ENCODE data around the gene COL5A1. TPM values are rescaled to one million over a fixed set of nuclear protein-coding genes. Genes with fewer than 3 reads are reported as not detected.

Gene COL5A1
- total RNA-seq, 1 donor from 2014 or later, result 28.9 TPM

DNA sequence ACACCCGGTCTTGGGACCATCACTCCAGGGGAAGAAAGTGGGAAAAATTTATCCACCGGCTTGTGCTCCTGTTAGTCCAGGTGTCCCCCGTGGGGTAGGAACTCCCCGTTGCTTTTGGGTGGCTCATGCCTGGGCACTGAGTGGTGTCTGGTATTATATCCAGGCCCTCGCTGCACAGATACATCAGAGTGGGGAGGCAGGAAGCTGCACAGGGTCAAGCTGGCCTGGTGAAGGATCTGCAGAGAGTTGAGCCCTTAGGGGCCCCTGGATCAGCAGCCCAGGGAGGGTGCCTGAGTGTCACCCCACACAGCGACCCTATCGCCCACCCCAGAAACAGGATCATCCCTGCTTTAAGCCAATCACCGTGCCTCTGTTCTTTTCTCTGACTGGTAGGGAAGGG is 24.4 kb upstream of the COL5A1 start:
- DNase-seq, result no peak
- peaks cover 3% of the 10 kb centered on the region for H3K27me3 Mint-ChIP-seq (ENCODE audit: unreplicated experiment)
- no peak overlapping the region for H3K4me3 Mint-ChIP-seq (ENCODE audit: unreplicated experiment)
- peaks cover 14% of the 10 kb centered on the region for H3K36me3 Mint-ChIP-seq (ENCODE audit: unreplicated experiment)
- no peak overlapping the region for H3K27ac Mint-ChIP-seq (ENCODE audit: unreplicated experiment)
- H3K4me1 Mint-ChIP-seq (ENCODE audit: low read depth, unreplicated experiment), result peaks cover 8% of the 10 kb centered on the region
- TF ChIP-seq, protein P1, sequence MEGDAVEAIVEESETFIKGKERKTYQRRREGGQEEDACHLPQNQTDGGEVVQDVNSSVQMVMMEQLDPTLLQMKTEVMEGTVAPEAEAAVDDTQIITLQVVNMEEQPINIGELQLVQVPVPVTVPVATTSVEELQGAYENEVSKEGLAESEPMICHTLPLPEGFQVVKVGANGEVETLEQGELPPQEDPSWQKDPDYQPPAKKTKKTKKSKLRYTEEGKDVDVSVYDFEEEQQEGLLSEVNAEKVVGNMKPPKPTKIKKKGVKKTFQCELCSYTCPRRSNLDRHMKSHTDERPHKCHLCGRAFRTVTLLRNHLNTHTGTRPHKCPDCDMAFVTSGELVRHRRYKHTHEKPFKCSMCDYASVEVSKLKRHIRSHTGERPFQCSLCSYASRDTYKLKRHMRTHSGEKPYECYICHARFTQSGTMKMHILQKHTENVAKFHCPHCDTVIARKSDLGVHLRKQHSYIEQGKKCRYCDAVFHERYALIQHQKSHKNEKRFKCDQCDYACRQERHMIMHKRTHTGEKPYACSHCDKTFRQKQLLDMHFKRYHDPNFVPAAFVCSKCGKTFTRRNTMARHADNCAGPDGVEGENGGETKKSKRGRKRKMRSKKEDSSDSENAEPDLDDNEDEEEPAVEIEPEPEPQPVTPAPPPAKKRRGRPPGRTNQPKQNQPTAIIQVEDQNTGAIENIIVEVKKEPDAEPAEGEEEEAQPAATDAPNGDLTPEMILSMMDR (IDR thresholded peaks at IDR 0.05; ENCODE audit: partially characterized antibody, unreplicated experiment), result no peak
- peaks cover 5% of the 10 kb centered on the region for H3K9me3 Mint-ChIP-seq (ENCODE audit: unreplicated experiment)

DNA sequence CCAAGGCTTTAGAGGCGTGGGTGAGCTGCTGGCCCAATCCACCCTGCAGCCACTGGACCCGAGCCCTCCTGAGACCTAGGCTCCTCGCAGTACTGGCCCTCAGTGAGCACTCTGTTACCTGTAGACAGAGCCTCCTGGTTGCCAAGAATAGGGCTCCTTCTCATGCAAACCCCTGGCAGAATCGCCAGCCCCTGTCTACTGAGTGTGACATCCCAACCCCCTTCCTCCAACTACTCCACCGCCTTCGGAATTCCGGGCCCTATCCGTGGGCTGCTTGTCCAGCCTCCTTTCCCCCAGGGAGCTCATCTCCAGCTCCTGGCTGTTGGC is 23.8 kb upstream of the COL5A1 start:
- no peak overlapping the region for H3K4me3 Mint-ChIP-seq (ENCODE audit: unreplicated experiment)
- H3K36me3 Mint-ChIP-seq (ENCODE audit: unreplicated experiment), result peaks cover 8% of the 10 kb centered on the region
- H3K4me1 Mint-ChIP-seq (ENCODE audit: low read depth, unreplicated experiment), result peaks cover 9% of the 10 kb centered on the region
- H3K27me3 Mint-ChIP-seq (ENCODE audit: unreplicated experiment), result peaks cover 3% of the 10 kb centered on the region
- no peak overlapping the region for H3K27ac Mint-ChIP-seq (ENCODE audit: unreplicated experiment)
- no peak for DNase-seq
- TF ChIP-seq, protein P1 (IDR thresholded peaks at IDR 0.05; ENCODE audit: partially characterized antibody, unreplicated experiment), result no peak
- no peaks in the 10 kb centered on the region for H3K9me3 Mint-ChIP-seq (ENCODE audit: unreplicated experiment)

DNA sequence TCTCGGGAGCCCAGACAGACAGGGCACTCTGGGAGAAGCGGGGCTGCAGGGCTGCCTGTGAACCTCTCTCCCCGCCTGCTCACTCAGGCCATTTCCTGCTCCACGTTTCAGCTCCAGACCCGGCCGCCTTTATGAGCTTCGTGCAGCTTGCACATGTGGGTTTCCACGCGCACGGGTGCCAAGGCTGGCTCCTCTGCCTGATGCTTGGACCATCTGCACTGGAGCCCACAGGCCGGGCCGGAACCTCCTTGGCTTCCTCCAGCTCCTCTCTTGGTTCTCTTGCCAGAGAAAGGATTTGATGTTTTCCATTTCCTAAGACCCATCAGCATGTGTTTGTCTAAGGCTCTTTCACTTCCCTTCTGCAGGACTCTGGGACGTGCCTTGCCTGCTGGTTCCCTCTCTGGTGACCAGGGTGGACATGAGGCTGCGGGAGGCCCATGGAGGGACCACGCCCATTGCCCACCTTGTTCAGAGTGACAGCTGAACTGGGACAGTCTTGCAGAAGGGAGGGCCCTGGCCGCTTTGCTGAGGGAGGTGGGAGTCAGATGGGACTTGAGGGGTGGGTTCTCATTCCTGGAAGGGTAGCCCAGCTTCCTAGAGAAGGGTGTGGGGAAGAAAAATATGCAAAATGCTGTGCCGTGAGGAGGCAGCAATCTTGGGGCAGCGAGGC is 23.3 kb upstream of the COL5A1 start:
- Mint-ChIP-seq H3K27me3 (ENCODE audit: unreplicated experiment) (peaks cover 3% of the 10 kb centered on the region), H3K27ac (ENCODE audit: unreplicated experiment) (no peak overlapping the region), H3K9me3 (ENCODE audit: unreplicated experiment) (no peaks in the 10 kb centered on the region), H3K4me3 (ENCODE audit: unreplicated experiment) (no peak overlapping the region), H3K36me3 (ENCODE audit: unreplicated experiment) (peaks cover 7% of the 10 kb centered on the region), H3K4me1 (ENCODE audit: low read depth, unreplicated experiment) (peaks cover 9% of the 10 kb centered on the region)
- TF ChIP-seq, protein P1 (IDR thresholded peaks at IDR 0.05; ENCODE audit: partially characterized antibody, unreplicated experiment), result no peak
- DNase-seq, result no peak

DNA sequence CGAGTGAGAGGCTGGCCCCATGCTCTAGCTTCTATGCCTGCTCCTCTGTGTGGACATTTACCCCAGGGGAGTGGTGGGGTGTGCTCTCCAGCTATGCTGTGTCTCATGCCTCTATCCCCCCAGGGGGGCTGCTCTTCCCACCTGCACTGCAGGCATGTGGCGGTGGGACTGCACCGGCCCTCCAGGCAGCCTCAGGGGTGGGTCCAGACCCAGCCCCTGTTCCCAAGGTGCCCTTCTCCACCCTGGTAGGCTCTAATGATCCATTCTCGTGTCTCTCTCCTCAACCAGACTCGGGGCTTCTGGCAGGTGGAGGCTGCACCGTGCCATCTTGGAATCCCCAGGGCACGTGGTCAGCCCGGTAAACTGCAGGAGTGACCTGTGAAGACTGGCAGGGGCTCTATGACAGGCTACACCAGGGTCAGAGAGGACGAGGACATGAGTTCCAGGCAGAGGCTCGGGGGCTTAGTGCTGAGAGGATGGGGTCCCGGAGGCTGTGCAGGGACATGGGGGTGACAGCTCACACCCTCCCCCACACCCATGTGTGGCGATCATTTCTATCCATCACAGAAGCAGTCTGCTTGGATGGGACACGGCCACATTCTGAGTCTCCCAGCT is 22.7 kb upstream of the COL5A1 start:
- Mint-ChIP-seq H3K27ac (ENCODE audit: unreplicated experiment) (no peak overlapping the region), H3K9me3 (ENCODE audit: unreplicated experiment) (peaks cover under 1% of the 10 kb centered on the region), H3K4me1 (ENCODE audit: low read depth, unreplicated experiment) (peaks cover 9% of the 10 kb centered on the region), H3K36me3 (ENCODE audit: unreplicated experiment) (peaks cover 7% of the 10 kb centered on the region), H3K4me3 (ENCODE audit: unreplicated experiment) (no peak overlapping the region), H3K27me3 (ENCODE audit: unreplicated experiment) (peaks cover 3% of the 10 kb centered on the region)
- DNase-seq, result no peak
- TF ChIP-seq, protein P1 (IDR thresholded peaks at IDR 0.05; ENCODE audit: partially characterized antibody, unreplicated experiment), result no peak

DNA sequence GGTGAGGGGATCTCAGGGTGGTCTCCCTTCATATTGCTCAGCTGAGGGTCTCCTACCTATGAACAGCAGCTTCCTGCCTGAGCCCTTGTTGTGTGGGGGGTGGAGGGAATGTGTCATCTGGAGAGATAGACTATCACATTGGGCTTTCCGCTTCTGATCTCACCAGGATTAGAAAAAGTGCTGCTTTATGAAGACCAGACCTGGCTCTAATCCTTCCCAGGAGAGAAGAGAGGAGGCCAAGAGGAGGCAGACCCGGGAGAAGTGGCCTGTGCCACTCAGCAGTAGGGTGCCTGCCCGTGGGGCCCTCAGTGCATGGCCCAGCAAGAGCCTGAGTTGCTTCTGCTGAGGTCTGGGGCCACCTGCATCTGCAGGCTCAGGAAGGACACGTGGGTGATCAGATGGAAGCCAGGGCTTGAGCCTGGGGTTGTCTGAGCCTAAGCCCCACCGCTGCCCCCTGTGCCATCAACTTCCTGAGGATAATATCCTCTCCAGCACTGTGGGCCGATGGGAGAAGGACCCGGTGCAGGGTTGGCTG is 22.1 kb upstream of the COL5A1 start:
- Mint-ChIP-seq H3K9me3 (ENCODE audit: unreplicated experiment) (peaks cover 3% of the 10 kb centered on the region), H3K36me3 (ENCODE audit: unreplicated experiment) (peaks cover 3% of the 10 kb centered on the region), H3K27ac (ENCODE audit: unreplicated experiment) (no peak overlapping the region), H3K27me3 (ENCODE audit: unreplicated experiment) (peaks cover 3% of the 10 kb centered on the region), H3K4me1 (ENCODE audit: low read depth, unreplicated experiment) (peaks cover 10% of the 10 kb centered on the region), H3K4me3 (ENCODE audit: unreplicated experiment) (no peak overlapping the region)
- DNase-seq, result no peak
- TF ChIP-seq, protein P1 (IDR thresholded peaks at IDR 0.05; ENCODE audit: partially characterized antibody, unreplicated experiment), result no peak

Measured in glutamatergic neuron (in vitro differentiated cells).